GM12878 (cell line): ENCODE data around the gene RGS4.

Source experiments
- BACH1 ChIP-seq: fragments of 450-650 bp; IDR thresholded peaks from 2 replicates; pipeline ENCODE4 v1.6.1; 2017; ENCODE audit warnings: mild to moderate bottlenecking, borderline replicate concordance
- CEBPB ChIP-seq, 2 experiments: fragments of 150-350 bp in 1 of 2; IDR thresholded peaks; 2 replicates each; pipeline ENCODE4 v1.6.1; 2012 to 2014; ENCODE audit warnings: low read depth in 2 of 2, low read length in 2 of 2, borderline replicate concordance in 1 of 2, inconsistent platforms in 1 of 2
- DPF2 ChIP-seq: fragments of 450-650 bp; IDR thresholded peaks from 2 replicates; pipeline ENCODE4 v1.6.1; 2017; ENCODE audit warnings: mild to moderate bottlenecking
- MXI1 ChIP-seq: fragments of 150-350 bp; IDR thresholded peaks from 2 replicates; pipeline ENCODE4 v1.6.1; 2011; ENCODE audit warnings: low read depth, mild to moderate bottlenecking, inconsistent platforms, low read length, improper control_type of control experiment
- PAX5 ChIP-seq: IDR thresholded peaks from 2 replicates; pipeline ENCODE4 v1.6.1; 2011; ENCODE audit warnings: low read depth, low read length, borderline replicate concordance
- TF ChIP-seq, protein P1 (sequence below): fragments of 450-650 bp; IDR thresholded peaks from 2 replicates; pipeline ENCODE4 v1.6.1; 2016; ENCODE audit warnings: mild to moderate bottlenecking, moderate library complexity, borderline replicate concordance
- TF ChIP-seq, protein P2 (sequence below): IDR thresholded peaks from 2 replicates; pipeline ENCODE4 v1.6.1; 2011; ENCODE audit warnings: low read depth, low read length, improper control_type of control experiment, borderline replicate concordance

DNA sequence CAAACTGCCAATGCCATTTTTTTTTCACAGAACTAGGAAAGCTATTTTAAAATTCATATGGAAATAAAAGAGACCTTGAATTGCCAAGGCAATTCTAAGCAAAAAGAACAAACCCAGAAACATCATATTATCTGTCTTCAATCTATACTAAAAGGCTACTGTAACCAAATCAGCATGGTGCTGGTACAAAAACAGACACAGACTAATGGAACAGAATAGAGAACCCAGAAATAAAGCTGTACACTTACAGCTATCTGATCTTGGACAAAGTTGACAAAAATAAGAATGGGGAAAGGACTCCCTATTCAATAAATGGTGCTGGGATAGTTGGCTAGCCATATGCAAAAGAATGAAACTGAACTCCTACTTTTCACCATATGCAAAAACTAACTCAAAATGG, 50.5 kb downstream of the RGS4 start:
- TF ChIP-seq MXI1 (no peak), BACH1 (no peak), DPF2 (no peak), PAX5 (no peak), CEBPB (IDR thresholded peaks at IDR 0.05; ENCODE audit: borderline replicate concordance in 1 of 2, low read depth in 2 of 2, low read length in 2 of 2) (no peak)
- TF ChIP-seq, protein P1, sequence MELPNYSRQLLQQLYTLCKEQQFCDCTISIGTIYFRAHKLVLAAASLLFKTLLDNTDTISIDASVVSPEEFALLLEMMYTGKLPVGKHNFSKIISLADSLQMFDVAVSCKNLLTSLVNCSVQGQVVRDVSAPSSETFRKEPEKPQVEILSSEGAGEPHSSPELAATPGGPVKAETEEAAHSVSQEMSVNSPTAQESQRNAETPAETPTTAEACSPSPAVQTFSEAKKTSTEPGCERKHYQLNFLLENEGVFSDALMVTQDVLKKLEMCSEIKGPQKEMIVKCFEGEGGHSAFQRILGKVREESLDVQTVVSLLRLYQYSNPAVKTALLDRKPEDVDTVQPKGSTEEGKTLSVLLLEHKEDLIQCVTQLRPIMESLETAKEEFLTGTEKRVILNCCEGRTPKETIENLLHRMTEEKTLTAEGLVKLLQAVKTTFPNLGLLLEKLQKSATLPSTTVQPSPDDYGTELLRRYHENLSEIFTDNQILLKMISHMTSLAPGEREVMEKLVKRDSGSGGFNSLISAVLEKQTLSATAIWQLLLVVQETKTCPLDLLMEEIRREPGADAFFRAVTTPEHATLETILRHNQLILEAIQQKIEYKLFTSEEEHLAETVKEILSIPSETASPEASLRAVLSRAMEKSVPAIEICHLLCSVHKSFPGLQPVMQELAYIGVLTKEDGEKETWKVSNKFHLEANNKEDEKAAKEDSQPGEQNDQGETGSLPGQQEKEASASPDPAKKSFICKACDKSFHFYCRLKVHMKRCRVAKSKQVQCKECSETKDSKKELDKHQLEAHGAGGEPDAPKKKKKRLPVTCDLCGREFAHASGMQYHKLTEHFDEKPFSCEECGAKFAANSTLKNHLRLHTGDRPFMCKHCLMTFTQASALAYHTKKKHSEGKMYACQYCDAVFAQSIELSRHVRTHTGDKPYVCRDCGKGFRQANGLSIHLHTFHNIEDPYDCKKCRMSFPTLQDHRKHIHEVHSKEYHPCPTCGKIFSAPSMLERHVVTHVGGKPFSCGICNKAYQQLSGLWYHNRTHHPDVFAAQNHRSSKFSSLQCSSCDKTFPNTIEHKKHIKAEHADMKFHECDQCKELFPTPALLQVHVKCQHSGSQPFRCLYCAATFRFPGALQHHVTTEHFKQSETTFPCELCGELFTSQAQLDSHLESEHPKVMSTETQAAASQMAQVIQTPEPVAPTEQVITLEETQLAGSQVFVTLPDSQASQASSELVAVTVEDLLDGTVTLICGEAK, result no peak
- TF ChIP-seq, protein P2, sequence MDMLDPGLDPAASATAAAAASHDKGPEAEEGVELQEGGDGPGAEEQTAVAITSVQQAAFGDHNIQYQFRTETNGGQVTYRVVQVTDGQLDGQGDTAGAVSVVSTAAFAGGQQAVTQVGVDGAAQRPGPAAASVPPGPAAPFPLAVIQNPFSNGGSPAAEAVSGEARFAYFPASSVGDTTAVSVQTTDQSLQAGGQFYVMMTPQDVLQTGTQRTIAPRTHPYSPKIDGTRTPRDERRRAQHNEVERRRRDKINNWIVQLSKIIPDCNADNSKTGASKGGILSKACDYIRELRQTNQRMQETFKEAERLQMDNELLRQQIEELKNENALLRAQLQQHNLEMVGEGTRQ, result no peak
